Endothelial cell of umbilical vein (primary cell): ENCODE measurements around the gene PRL. TPM values are rescaled to one million over a fixed set of nuclear protein-coding genes. Genes with fewer than 3 reads are reported as not detected.
A peak's percentile ranks its signal among the peaks of the same experiment; 100 is the strongest.

Experiments used
- Bru-seq: library from RNA; stranded (reverse); fragments of 400-500 nt; gene quantifications from one replicate; lab custom pipeline; 2021; lab: Mats Ljungman, UMichigan
- BruChase-seq, 2 experiments: library from RNA; stranded (reverse); fragments of 400-500 nt; gene quantifications; one replicate each; lab custom pipeline; 2021; lab: Mats Ljungman, UMichigan
- BruUV-seq: library from RNA; stranded (reverse); fragments of 400-500 nt; replicated peaks from 2 replicates; lab custom pipeline; 2021; lab: Mats Ljungman, UMichigan
- CTCF ChIA-PET: fragments of 300-600, 350-600 bp; sonication (Branson Sonifier 250); formaldehyde crosslinking; loops from one replicate; lab custom pipeline; 2021; ENCODE audit warnings: antibody characterized with exemption, inconsistent platforms; lab: Charles Lee
- POLR2A ChIA-PET: fragments of 300-600, 350-600 bp; sonication (Branson Sonifier 250); formaldehyde crosslinking; loops from one replicate; lab custom pipeline; 2021; ENCODE audit warnings: antibody characterized with exemption, inconsistent platforms; lab: Charles Lee
- DNase-seq: peaks from one replicate; pipeline ENCODE4 v3.0.0-alpha.2; 2011; ENCODE audit warnings: low read depth, low spot score
- FAIRE-seq: peaks from 2 replicates; lab custom pipeline; 2011; peaks lifted over from hg19 to GRCh38; lab: Jason Lieb, UNC
- H2AFZ ChIP-seq: 2 replicates; pipeline ENCODE4 v1.6.0; 2012; ENCODE audit warnings: low read depth, low read length, control low read depth, inconsistent platforms
- H3K27ac ChIP-seq: 2 replicates; pipeline ENCODE4 v1.5.1; 2011; ENCODE audit warnings: low read depth, mild to moderate bottlenecking, control low read depth, low read length, moderate library complexity; ENCODE audit not compliant: insufficient read depth
- H3K27me3 ChIP-seq, 2 experiments: 2 replicates each; pipeline versions ENCODE4 v1.6.0 to v1.6.1; 2011; ENCODE audit warnings: low read length in 2 of 2, mixed read lengths in 1 of 2; ENCODE audit not compliant: control insufficient read depth in 2 of 2, insufficient read depth in 2 of 2
- H3K36me3 ChIP-seq, 2 experiments: 2 replicates in 1 of 2; 3 replicates in 1 of 2; pipeline ENCODE4 v1.5.1; 2011; ENCODE audit warnings: low read length in 2 of 2, mild to moderate bottlenecking in 1 of 2, moderate library complexity in 1 of 2; ENCODE audit not compliant: control insufficient read depth in 2 of 2, insufficient read depth in 2 of 2; ENCODE audit errors: extremely low read depth in 1 of 2
- H3K4me1 ChIP-seq: 3 replicates; pipeline ENCODE4 v1.5.1; 2011; ENCODE audit warnings: mild to moderate bottlenecking, low read length; ENCODE audit not compliant: control insufficient read depth, insufficient read depth; ENCODE audit errors: extremely low read depth
- H3K4me2 ChIP-seq: 2 replicates; pipeline ENCODE4 v1.6.1; 2011; ENCODE audit warnings: low read length, control low read depth, mixed read lengths; ENCODE audit not compliant: insufficient read depth
- H3K4me3 ChIP-seq, 3 experiments: fragments of 200-600 bp in 1 of 3; sonication (generic), shearing (Covaris generic) in 1 of 3; replicated peaks in 1 of 3; 2 replicates each; pipeline ENCODE4 v1.5.1; 2011 to 2016; ENCODE audit warnings: control low read depth in 3 of 3, low read length in 3 of 3, mild to moderate bottlenecking in 2 of 3, inconsistent platforms in 1 of 3, low read depth in 1 of 3, moderate library complexity in 1 of 3; ENCODE audit not compliant: insufficient read depth in 1 of 3
- H3K79me2 ChIP-seq: 2 replicates; pipeline ENCODE4 v1.6.0; 2012; ENCODE audit warnings: low read length, inconsistent platforms; ENCODE audit not compliant: control insufficient read depth, insufficient read depth
- H3K9ac ChIP-seq: replicated peaks from 2 replicates; pipeline ENCODE3; 2011; ENCODE audit warnings: low read length, control low read depth; ENCODE audit not compliant: insufficient read depth; ENCODE audit errors: extremely low read depth
- H3K9me1 ChIP-seq: replicated peaks from 3 replicates; pipeline ENCODE4 v1.6.0; 2011; ENCODE audit warnings: mild to moderate bottlenecking, low read length; ENCODE audit not compliant: control insufficient read depth, insufficient read depth; ENCODE audit errors: extremely low read depth
- H3K9me3 ChIP-seq: replicated peaks from 2 replicates; pipeline ENCODE4 v1.5.1; 2012; ENCODE audit warnings: low read length, inconsistent platforms; ENCODE audit not compliant: control insufficient read depth, insufficient read depth
- H4K20me1 ChIP-seq: replicated peaks from 2 replicates; pipeline ENCODE3; 2011; ENCODE audit warnings: mild to moderate bottlenecking, low read length; ENCODE audit not compliant: control insufficient read depth, insufficient read depth; ENCODE audit errors: extremely low read depth
- EZH2 ChIP-seq: IDR thresholded peaks from 2 replicates; pipeline ENCODE4 v1.6.1; 2012; ENCODE audit warnings: borderline replicate concordance, low read depth, mild to moderate bottlenecking, moderate library complexity, low read length, inconsistent platforms; ENCODE audit not compliant: severe bottlenecking
- FOS ChIP-seq: IDR thresholded peaks from 2 replicates; pipeline ENCODE4 v1.6.1; 2011; ENCODE audit warnings: mild to moderate bottlenecking, low read length, moderate library complexity, borderline replicate concordance; ENCODE audit not compliant: insufficient read depth
- GATA2 ChIP-seq: IDR thresholded peaks from 2 replicates; pipeline ENCODE4 v1.7.0; 2011; ENCODE audit warnings: low read depth, mild to moderate bottlenecking, moderate library complexity, mixed read lengths, low read length; ENCODE audit not compliant: insufficient read length, insufficient read depth
- JUN ChIP-seq: IDR thresholded peaks from 2 replicates; pipeline ENCODE4 v1.6.1; 2011; ENCODE audit warnings: borderline replicate concordance, low read depth; ENCODE audit not compliant: insufficient read length, insufficient read depth
- MYC ChIP-seq: IDR thresholded peaks from one replicate; pipeline ENCODE4 v1.6.1; 2011; ENCODE audit warnings: mild to moderate bottlenecking, low read depth, low read length
- POLR2A ChIP-seq: IDR thresholded peaks from 2 replicates; pipeline ENCODE4 v1.6.1; 2012; ENCODE audit warnings: low read depth, mild to moderate bottlenecking, control low read depth, low read length
- POLR2AphosphoS5 ChIP-seq: IDR thresholded peaks from 2 replicates; pipeline ENCODE4 v1.6.1; 2012; ENCODE audit warnings: low read depth, mild to moderate bottlenecking, control low read depth, low read length, moderate library complexity; ENCODE audit not compliant: insufficient read depth
- dilution Hi-C: fragments of 300-500 bp; cut with MboI; formaldehyde crosslinking; loops from one replicate; pipeline ENCODE4 v1.15.0; 2019; ENCODE audit warnings: low sequenced_read_pairs; ENCODE audit not compliant: extremely low pct_ligation_motif_present
- intact Hi-C: fragments of 100-400 bp; cut with micrococcal nuclease; formaldehyde crosslinking; loops from one replicate; pipeline ENCODE4 v1.10.0; 2022
- long read RNA-seq: library from polyadenylated mRNA; stranded (forward); transcript quantifications from one replicate; pipeline ENCODE4 v2.0.0, GENCODE V29; 2021
- polyA minus RNA-seq, 3 experiments: library from RNA; depleted of rRNA, polyadenylated mRNA; stranded (reverse); fragments of >200 nt; gene quantifications; 1 replicate in 1 of 3; 2 replicates in 2 of 3; pipeline ENCODE4 v1.2.3, GENCODE V29; 2011
- polyA plus RNA-seq, 4 experiments: library from polyadenylated mRNA; depleted of rRNA in 3 of 4; stranded (reverse) in 3 of 4; unstranded in 1 of 4; fragments of >200 nt; gene quantifications; 2 replicates each; pipeline versions ENCODE4 v1.2.1 to v1.2.3, GENCODE V29; 2011 to 2012; ENCODE audit warnings: missing spikeins in 1 of 4
- total RNA-seq: library from RNA; stranded (reverse); gene quantifications from 2 replicates; pipeline ENCODE4 v1.2.3, GENCODE V29; 2021
- TF ChIP-seq, protein P1 (sequence below), 2 donors: IDR thresholded peaks; 1 replicate in 1 of 2; 2 replicates in 1 of 2; pipeline ENCODE4 v1.5.1; 2011; ENCODE audit warnings: low read length in 2 of 2, mild to moderate bottlenecking in 2 of 2, moderate library complexity in 2 of 2, control low read depth in 1 of 2, inconsistent platforms in 1 of 2, low read depth in 1 of 2; ENCODE audit not compliant: insufficient read depth in 1 of 2; ENCODE audit errors: extremely low read depth in 1 of 2
- TF ChIP-seq, protein P2 (sequence below): IDR thresholded peaks from 2 replicates; pipeline ENCODE4 v1.6.1; 2011; ENCODE audit not compliant: insufficient read depth, insufficient read length

PRL gene
- total RNA-seq = not detected in 2 replicates
- not detected in 2 replicates for polyA plus RNA-seq
- not detected in 2 replicates for polyA plus RNA-seq (2011; cell fraction: cytosol; rRNA removed)
- not detected in 2 replicates for polyA plus RNA-seq (2011; cell fraction: nucleus; rRNA removed)
- not detected in 2 replicates for polyA plus RNA-seq (2012)
- polyA minus RNA-seq = not detected in 2 replicates
- polyA minus RNA-seq (2011; cell fraction: cytosol; rRNA and poly(A)+ RNA removed) = not detected
- polyA minus RNA-seq (2011; cell fraction: nucleus; rRNA and poly(A)+ RNA removed) = not detected in 2 replicates
- not detected for Bru-seq, nascent RNA
- BruChase-seq, experiment 1, labeled RNA remaining after a 6-hour chase = not detected
- not detected for BruChase-seq, experiment 2, labeled RNA remaining after a 2-hour chase
- long read RNA-seq = 0 reads

DNA sequence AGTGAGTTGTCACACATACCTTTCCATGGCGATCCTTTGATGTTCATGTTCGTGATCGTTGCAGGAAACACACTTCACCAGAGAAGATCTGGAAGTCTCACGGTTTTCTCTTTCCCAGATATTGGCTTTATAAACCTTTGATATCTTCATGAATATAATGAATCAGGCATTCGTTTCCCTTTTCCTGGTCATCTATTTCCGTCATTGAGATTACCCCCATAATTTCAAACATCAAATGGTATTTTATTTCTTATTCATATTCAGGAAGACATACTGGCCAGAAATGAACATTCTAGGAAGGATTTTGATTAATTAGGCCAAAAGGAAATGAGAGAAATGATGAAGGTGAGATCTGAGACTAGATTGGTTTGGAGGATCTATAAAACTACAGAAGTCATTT lies at the start of gene PRL:
Gene PRL, minus strand, starts transcription at position 101 of the 400 bp plus-strand sequence. Its CDS starts 54 bp downstream, at position 47.
- no peaks in the 10 kb centered on the region for H3K9me1 ChIP-seq
- H3K36me3 ChIP-seq = no peaks in the 10 kb centered on the region
- ChIA-PET CTCF (no interaction called here), POLR2A (no interaction called here)
- no TSS peak for BruUV-seq
- no peaks in the 10 kb centered on the region for H3K79me2 ChIP-seq
- no peak for DNase-seq
- no peak within 1 kb of the TSS for H2AFZ ChIP-seq
- TF ChIP-seq POLR2AphosphoS5 (no peak), MYC (no peak)
- TF ChIP-seq, protein P1, sequence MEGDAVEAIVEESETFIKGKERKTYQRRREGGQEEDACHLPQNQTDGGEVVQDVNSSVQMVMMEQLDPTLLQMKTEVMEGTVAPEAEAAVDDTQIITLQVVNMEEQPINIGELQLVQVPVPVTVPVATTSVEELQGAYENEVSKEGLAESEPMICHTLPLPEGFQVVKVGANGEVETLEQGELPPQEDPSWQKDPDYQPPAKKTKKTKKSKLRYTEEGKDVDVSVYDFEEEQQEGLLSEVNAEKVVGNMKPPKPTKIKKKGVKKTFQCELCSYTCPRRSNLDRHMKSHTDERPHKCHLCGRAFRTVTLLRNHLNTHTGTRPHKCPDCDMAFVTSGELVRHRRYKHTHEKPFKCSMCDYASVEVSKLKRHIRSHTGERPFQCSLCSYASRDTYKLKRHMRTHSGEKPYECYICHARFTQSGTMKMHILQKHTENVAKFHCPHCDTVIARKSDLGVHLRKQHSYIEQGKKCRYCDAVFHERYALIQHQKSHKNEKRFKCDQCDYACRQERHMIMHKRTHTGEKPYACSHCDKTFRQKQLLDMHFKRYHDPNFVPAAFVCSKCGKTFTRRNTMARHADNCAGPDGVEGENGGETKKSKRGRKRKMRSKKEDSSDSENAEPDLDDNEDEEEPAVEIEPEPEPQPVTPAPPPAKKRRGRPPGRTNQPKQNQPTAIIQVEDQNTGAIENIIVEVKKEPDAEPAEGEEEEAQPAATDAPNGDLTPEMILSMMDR (IDR thresholded peaks at IDR 0.05; ENCODE audit: extremely low read depth in 1 of 2, insufficient read depth in 1 of 2, low read depth in 1 of 2, low read length in 2 of 2) = no peak
- FAIRE-seq = no peak
- H3K4me3 ChIP-seq = no peak within 1 kb of the TSS
- no peaks in the 10 kb centered on the region for H4K20me1 ChIP-seq
- H3K4me1 ChIP-seq = no peaks in the 10 kb centered on the region
- intact Hi-C loops = no loop called here
- no peak within 1 kb of the TSS for H3K9ac ChIP-seq
- no peaks in the 10 kb centered on the region for H3K9me3 ChIP-seq
- dilution Hi-C loops = no loop called here
- no peak within 1 kb of the TSS for H3K27ac ChIP-seq
- H3K4me2 ChIP-seq = no peak within 1 kb of the TSS
- no peaks in the 10 kb centered on the region for H3K27me3 ChIP-seq

DNA sequence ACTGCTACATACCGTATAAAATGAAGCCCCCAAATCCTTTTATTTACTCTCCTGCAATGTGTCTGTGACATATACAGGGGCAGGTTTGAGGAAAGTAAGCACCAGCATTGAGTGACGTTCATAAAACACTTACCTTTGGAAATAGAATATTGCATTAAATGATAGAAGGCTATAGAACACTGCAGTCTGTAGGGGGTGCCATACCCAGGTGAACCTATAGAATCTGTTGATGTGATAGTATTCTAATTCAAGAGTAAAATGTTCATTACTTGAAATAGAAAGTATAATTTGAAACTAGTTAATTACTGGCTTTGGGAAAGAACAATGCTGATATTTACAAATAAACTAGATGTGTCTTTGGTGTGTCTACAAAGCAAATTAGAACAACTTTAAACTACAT lies 47.0 kb upstream of the PRL start:
- Histone ChIP-seq H3K9me3 (no peaks in the 10 kb centered on the region), H3K79me2 (no peaks in the 10 kb centered on the region), H3K27me3 (no peaks in the 10 kb centered on the region), H4K20me1 (no peaks in the 10 kb centered on the region), H3K27ac (no peak overlapping the region), H3K4me3 (no peak overlapping the region), H3K9ac (no peak overlapping the region), H2AFZ (no peak overlapping the region), H3K4me1 (no peaks in the 10 kb centered on the region), H3K4me2 (no peak overlapping the region), H3K9me1 (no peaks in the 10 kb centered on the region), H3K36me3 (no peaks in the 10 kb centered on the region)
- FAIRE-seq (peak; percentile 59), DNase-seq (no peak)
- TF ChIP-seq FOS = no peak
- TF ChIP-seq GATA2 = no peak
- no peak for TF ChIP-seq EZH2
- no peak for TF ChIP-seq JUN
- no peak for TF ChIP-seq MYC
- TF ChIP-seq, protein P1 (IDR thresholded peaks at IDR 0.05; ENCODE audit: extremely low read depth in 1 of 2, insufficient read depth in 1 of 2, low read depth in 1 of 2, low read length in 2 of 2) = no peak
- TF ChIP-seq POLR2AphosphoS5 = no peak
- TF ChIP-seq, protein P2, sequence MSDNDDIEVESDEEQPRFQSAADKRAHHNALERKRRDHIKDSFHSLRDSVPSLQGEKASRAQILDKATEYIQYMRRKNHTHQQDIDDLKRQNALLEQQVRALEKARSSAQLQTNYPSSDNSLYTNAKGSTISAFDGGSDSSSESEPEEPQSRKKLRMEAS = no peak
- no peak for TF ChIP-seq POLR2A
- ChIA-PET CTCF (interaction anchor here (1.1 kb wide), 1 partner anchor 42 kb away, joined by 3 read pairs; no protein-coding TSS in a partner anchor), POLR2A (no interaction called here)
- intact Hi-C loops = no loop called here
- no TSS peak for BruUV-seq
- dilution Hi-C loops = no loop called here
